OCI-LY1 (cell line): ENCODE data around the gene MYO16.

Source experiments
- CTCF ChIP-seq: fragments of 200-600 bp; sonication (generic), shearing (Covaris generic); IDR thresholded peaks from 2 replicates; pipeline ENCODE4 v1.5.1; 2017; ENCODE audit warnings: mild to moderate bottlenecking, antibody characterized with exemption, low read length, moderate library complexity, mixed read lengths
- EZH2 ChIP-seq: fragments of 200-600 bp; sonication (generic), shearing (Covaris generic); IDR thresholded peaks from 2 replicates; pipeline ENCODE4 v1.8.0; 2017; ENCODE audit warnings: borderline replicate concordance, mixed run types, mild to moderate bottlenecking, antibody characterized with exemption, low read length, moderate library complexity, mixed read lengths

GRCh38 chr13:108638901-108639300, 9.5 kb downstream of the MYO16 start:
- no peak for TF ChIP-seq CTCF
- TF ChIP-seq EZH2: no peak
